HepG2 (cell line): ENCODE results near the gene CHD9. TPM values are rescaled to one million over a fixed set of nuclear protein-coding genes. Genes with fewer than 3 reads are reported as not detected.

Source experiments
- ATAC-seq: fragments of 200-7000 bp; cut with Tn5 transposase; 3 replicates; pipeline ENCODE4 v1.9.1; 2020; ENCODE audit warnings: mild to moderate bottlenecking, moderate library complexity
- BruUV-seq: library from RNA; stranded (reverse); fragments of 400-500 nt; replicated peaks from 2 replicates; lab custom pipeline; 2021; lab: Mats Ljungman, UMichigan
- CTCF ChIA-PET: fragments of 300-600 bp; formaldehyde crosslinking; extraction: SDS; loops from one replicate; lab custom pipeline; 2021; ENCODE audit warnings: low total read pairs, inconsistent platforms, low intra/inter-chr PET ratio; lab: Yijun Ruan, JAX
- POLR2A ChIA-PET: fragments of 350-600 bp; sonication (Branson Sonifier 250); formaldehyde crosslinking; loops from one replicate; lab custom pipeline; 2020; ENCODE audit warnings: antibody characterized with exemption, inconsistent platforms; lab: Yijun Ruan, JAX
- DNase-seq: peaks from one replicate; pipeline ENCODE4 v3.0.0-alpha.2; 2015; ENCODE audit warnings: low spot score
- FAIRE-seq: peaks from 3 replicates; lab custom pipeline; 2011; peaks lifted over from hg19 to GRCh38; lab: Jason Lieb, UNC
- H2AFZ ChIP-seq: one replicate; pipeline ENCODE4 v1.6.1; 2011; ENCODE audit warnings: low read length, inconsistent platforms
- H3K27ac ChIP-seq: fragments of 300-600 bp; 3 replicates; pipeline ENCODE4 v1.8.0; 2011; ENCODE audit warnings: mixed run types, mild to moderate bottlenecking, mixed read lengths, low read length, inconsistent platforms; ENCODE audit not compliant: insufficient read depth; ENCODE audit errors: extremely low read length
- H3K27me3 ChIP-seq, 2 experiments: fragments of 200-600 bp in 1 of 2; 2 replicates in 1 of 2; 3 replicates in 1 of 2; pipeline versions ENCODE4 v1.6.0 to v1.8.0; 2011; ENCODE audit warnings: low read length in 2 of 2, mild to moderate bottlenecking in 2 of 2, moderate library complexity in 2 of 2, inconsistent platforms in 1 of 2; ENCODE audit not compliant: insufficient read depth in 2 of 2, control insufficient read depth in 1 of 2
- H3K36me3 ChIP-seq, 2 experiments: fragments of 200-600 bp in 1 of 2; replicated peaks in 1 of 2; 2 replicates in 1 of 2; 3 replicates in 1 of 2; pipeline versions ENCODE4 v1.5.1 to v1.8.0; 2011; ENCODE audit warnings: low read length in 2 of 2, inconsistent platforms in 1 of 2; ENCODE audit not compliant: insufficient read depth in 2 of 2, control insufficient read depth in 1 of 2
- H3K4me1 ChIP-seq: 2 replicates; pipeline ENCODE4 v1.5.1; 2012; ENCODE audit warnings: low read length, inconsistent platforms; ENCODE audit not compliant: insufficient read depth
- H3K4me2 ChIP-seq: 2 replicates; pipeline ENCODE4 v1.6.0; 2011; ENCODE audit warnings: low read depth, low read length, inconsistent platforms
- H3K4me3 ChIP-seq, 3 experiments: fragments of 200-600 bp in 1 of 3; sonication (generic), shearing (Covaris generic) in 1 of 3; replicated peaks in 1 of 3; 2 replicates each; pipeline ENCODE4 v1.5.1; 2011 to 2016; ENCODE audit warnings: low read length in 3 of 3, inconsistent platforms in 2 of 3, low read depth in 2 of 3, mild to moderate bottlenecking in 2 of 3, control low read depth in 1 of 3, mixed read lengths in 1 of 3; ENCODE audit not compliant: insufficient read depth in 1 of 3
- H3K79me2 ChIP-seq: one replicate; pipeline ENCODE4 v1.6.1; 2011; ENCODE audit warnings: low read length, inconsistent platforms; ENCODE audit not compliant: insufficient read depth
- H3K9ac ChIP-seq: 2 replicates; pipeline ENCODE4 v1.6.0; 2011; ENCODE audit warnings: mild to moderate bottlenecking, low read depth, low read length, inconsistent platforms; ENCODE audit not compliant: insufficient read depth
- H3K9me3 ChIP-seq: 2 replicates; pipeline ENCODE4 v1.5.1; 2012; ENCODE audit warnings: mild to moderate bottlenecking, low read length
- H4K20me1 ChIP-seq: 2 replicates; pipeline ENCODE4 v1.6.0; 2011; ENCODE audit warnings: inconsistent platforms, mild to moderate bottlenecking, low read length, moderate library complexity; ENCODE audit not compliant: insufficient read depth
- ATF3 ChIP-seq: sonication (generic); formaldehyde crosslinking; IDR thresholded peaks from 2 replicates; pipeline ENCODE4 v1.4.0; 2020; ENCODE audit warnings: missing genetic modification reagents
- GZF1 ChIP-seq: sonication (generic); formaldehyde crosslinking; IDR thresholded peaks from 2 replicates; pipeline ENCODE4 v1.5.1; 2020; ENCODE audit warnings: mild to moderate bottlenecking, missing genetic modification reagents
- HMGXB3 ChIP-seq: sonication (generic); formaldehyde crosslinking; IDR thresholded peaks from 2 replicates; pipeline ENCODE4 v1.4.0; 2020; ENCODE audit warnings: missing genetic modification reagents, borderline replicate concordance
- NONO ChIP-seq, 2 experiments: fragments of 450-650 bp in 1 of 2; sonication (generic) in 1 of 2; formaldehyde crosslinking in 1 of 2; IDR thresholded peaks in 1 of 2; conservative IDR thresholded peaks in 1 of 2; 2 replicates each; pipeline versions ENCODE4 v1.6.1 to v1.8.0; 2017 to 2022; ENCODE audit warnings: mild to moderate bottlenecking in 1 of 2, missing genetic modification reagents in 1 of 2, moderate library complexity in 1 of 2
- SCMH1 ChIP-seq: sonication (generic); formaldehyde crosslinking; IDR thresholded peaks from 2 replicates; pipeline ENCODE4 v1.9.0; 2021; ENCODE audit warnings: missing genetic modification reagents, mild to moderate bottlenecking, borderline replicate concordance
- SNRNP70 ChIP-seq: fragments of 200-400 bp; formaldehyde crosslinking; IDR thresholded peaks from 2 replicates; pipeline ENCODE4 v1.6.1; 2017; ENCODE audit warnings: mild to moderate bottlenecking, low read depth, low read length, moderate library complexity
- TBP ChIP-seq: sonication (generic); formaldehyde crosslinking; IDR thresholded peaks from 2 replicates; pipeline ENCODE4 v1.5.0; 2020; ENCODE audit warnings: missing genetic modification reagents
- ZFP36 ChIP-seq: fragments of 150-350 bp; IDR thresholded peaks from 2 replicates; pipeline ENCODE4 v1.6.1; 2018; ENCODE audit warnings: borderline replicate concordance, low read length, low read depth; ENCODE audit not compliant: partially characterized antibody
- ZNF235 ChIP-seq: sonication (generic); formaldehyde crosslinking; IDR thresholded peaks from 2 replicates; pipeline ENCODE4 v1.8.1; 2023; ENCODE audit warnings: mild to moderate bottlenecking, missing genetic modification reagents, borderline replicate concordance
- ZNF446 ChIP-seq: sonication (generic); formaldehyde crosslinking; IDR thresholded peaks from 2 replicates; pipeline ENCODE4 v1.5.0; 2020; ENCODE audit warnings: mild to moderate bottlenecking, missing genetic modification reagents
- WGBS: methylation state at CpG from one replicate; pipeline ENCODE4 v1.1.6; 2017; ENCODE audit warnings: low lambda C conversion rate; 5-methylcytosine and 5-hydroxymethylcytosine counted together
- in situ Hi-C: cut with HindIII; loops from 2 replicates; pipeline ENCODE4 v1.10.0; 2017; ENCODE audit warnings: low pct_unique_long_range_greater_than_20kb; ENCODE audit not compliant: extremely low pct_ligation_motif_present
- intact Hi-C: fragments of 100-400 bp; cut with micrococcal nuclease; formaldehyde crosslinking; loops from one replicate; pipeline ENCODE4 v1.10.0; 2022; ENCODE audit not compliant: unreplicated experiment
- polyA plus RNA-seq, 8 experiments: library from polyadenylated mRNA; depleted of rRNA in 3 of 8; stranded (reverse) in 7 of 8; unstranded in 1 of 8; fragments of >200 nt; fragmentation: Illumina TruSeq in 4 of 8; extraction: Trizol in 4 of 8; gene quantifications; 2 replicates each; pipeline versions ENCODE4 v1.2.1 to v1.2.3, GENCODE V29; 2011 to 2016; ENCODE audit warnings: low read depth in 4 of 8, missing spikeins in 1 of 8, mixed read lengths in 1 of 8; ENCODE audit not compliant: insufficient read depth in 1 of 8
- total RNA-seq, 5 experiments: library from RNA; depleted of rRNA; stranded (reverse); fragments of >200 nt; fragmentation: Illumina TruSeq; extraction: Trizol; gene quantifications; 2 replicates each; pipeline ENCODE4 v1.2.3, GENCODE V29; 2016; ENCODE audit warnings: low read depth in 1 of 5
- TF ChIP-seq, protein P1 (sequence below): sonication (generic); formaldehyde crosslinking; IDR thresholded peaks from 2 replicates; pipeline ENCODE4 v1.8.0; 2022; ENCODE audit warnings: mild to moderate bottlenecking, missing genetic modification reagents, moderate library complexity
- TF ChIP-seq, protein P2 (sequence below): sonication (generic); formaldehyde crosslinking; IDR thresholded peaks from 2 replicates; pipeline ENCODE4 v1.4.0; 2020; ENCODE audit warnings: missing genetic modification reagents

Gene CHD9
- total and polyA plus RNA-seq, 2 of the 13 experiments (the other 11 are each of a cell fraction or from before 2014, with no cell fraction given), result 23.4 to 27.7 TPM

DNA sequence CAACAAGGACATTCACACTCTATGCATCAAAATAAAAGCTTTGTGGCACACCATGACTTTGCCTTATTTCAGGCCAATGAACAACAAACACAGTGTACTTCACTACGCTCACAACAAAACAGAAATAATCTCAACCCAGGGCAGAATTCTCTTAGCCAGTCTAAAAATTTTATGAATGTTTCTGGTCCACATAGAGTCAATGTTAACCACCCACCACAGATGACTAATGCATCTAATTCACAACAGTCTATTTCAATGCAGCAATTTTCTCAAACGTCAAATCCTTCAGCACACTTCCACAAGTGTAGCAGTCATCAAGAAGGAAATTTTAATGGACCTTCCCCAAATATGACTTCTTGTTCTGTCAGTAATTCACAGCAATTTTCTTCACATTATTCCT, 101.7 kb downstream of the CHD9 start:
- WGBS, result 98% methylated on average over 2 of the region's 2 CpGs
- FAIRE-seq, result no peak
- H3K79me2 ChIP-seq, result peaks cover 15% of the 10 kb centered on the region
- no TSS peak for BruUV-seq
- DNase-seq, result no peak
- H4K20me1 ChIP-seq, result no peaks in the 10 kb centered on the region; the same call in 1 of the 2 replicates
- ATAC-seq, result no peak
- no peak overlapping the region for H3K4me2 ChIP-seq
- in situ Hi-C loops (loop anchor here (10.0 kb wide), 1 partner anchor 102 kb away; the partner anchor contains the start of genes CHD9 and CHD9NB), intact Hi-C loops (no loop called here)
- no peaks in the 10 kb centered on the region for H3K27me3 ChIP-seq
- H2AFZ ChIP-seq, result no peak overlapping the region
- H3K4me3 ChIP-seq, result no peak overlapping the region
- no peaks in the 10 kb centered on the region for H3K9me3 ChIP-seq
- peaks cover 5% of the 10 kb centered on the region for H3K4me1 ChIP-seq
- ChIA-PET CTCF (no interaction called here), POLR2A (no interaction called here)
- H3K36me3 ChIP-seq, result peaks cover 0 to 18% of the 10 kb centered on the region in 2 experiments; a peak in 4 of 5 replicates
- H3K9ac ChIP-seq, result no peak overlapping the region
- H3K27ac ChIP-seq, result no peak overlapping the region
- TF ChIP-seq ZFP36 (no peak), GZF1 (CRISPR knock-in tag) (no peak), ZNF446 (CRISPR knock-in tag) (no peak), TBP (no peak), NONO (IDR thresholded peaks at IDR 0.05) (no peak), NONO (CRISPR knock-in tag; conservative IDR thresholded peaks at IDR 0.05) (no peak), SNRNP70 (no peak), HMGXB3 (CRISPR knock-in tag) (no peak), ATF3 (CRISPR knock-in tag) (no peak), ZNF235 (CRISPR knock-in tag) (no peak), SCMH1 (CRISPR knock-in tag) (no peak)
- TF ChIP-seq, protein P1, sequence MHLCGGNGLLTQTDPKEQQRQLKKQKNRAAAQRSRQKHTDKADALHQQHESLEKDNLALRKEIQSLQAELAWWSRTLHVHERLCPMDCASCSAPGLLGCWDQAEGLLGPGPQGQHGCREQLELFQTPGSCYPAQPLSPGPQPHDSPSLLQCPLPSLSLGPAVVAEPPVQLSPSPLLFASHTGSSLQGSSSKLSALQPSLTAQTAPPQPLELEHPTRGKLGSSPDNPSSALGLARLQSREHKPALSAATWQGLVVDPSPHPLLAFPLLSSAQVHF (CRISPR knock-in tag), result no peak
- TF ChIP-seq, protein P2, sequence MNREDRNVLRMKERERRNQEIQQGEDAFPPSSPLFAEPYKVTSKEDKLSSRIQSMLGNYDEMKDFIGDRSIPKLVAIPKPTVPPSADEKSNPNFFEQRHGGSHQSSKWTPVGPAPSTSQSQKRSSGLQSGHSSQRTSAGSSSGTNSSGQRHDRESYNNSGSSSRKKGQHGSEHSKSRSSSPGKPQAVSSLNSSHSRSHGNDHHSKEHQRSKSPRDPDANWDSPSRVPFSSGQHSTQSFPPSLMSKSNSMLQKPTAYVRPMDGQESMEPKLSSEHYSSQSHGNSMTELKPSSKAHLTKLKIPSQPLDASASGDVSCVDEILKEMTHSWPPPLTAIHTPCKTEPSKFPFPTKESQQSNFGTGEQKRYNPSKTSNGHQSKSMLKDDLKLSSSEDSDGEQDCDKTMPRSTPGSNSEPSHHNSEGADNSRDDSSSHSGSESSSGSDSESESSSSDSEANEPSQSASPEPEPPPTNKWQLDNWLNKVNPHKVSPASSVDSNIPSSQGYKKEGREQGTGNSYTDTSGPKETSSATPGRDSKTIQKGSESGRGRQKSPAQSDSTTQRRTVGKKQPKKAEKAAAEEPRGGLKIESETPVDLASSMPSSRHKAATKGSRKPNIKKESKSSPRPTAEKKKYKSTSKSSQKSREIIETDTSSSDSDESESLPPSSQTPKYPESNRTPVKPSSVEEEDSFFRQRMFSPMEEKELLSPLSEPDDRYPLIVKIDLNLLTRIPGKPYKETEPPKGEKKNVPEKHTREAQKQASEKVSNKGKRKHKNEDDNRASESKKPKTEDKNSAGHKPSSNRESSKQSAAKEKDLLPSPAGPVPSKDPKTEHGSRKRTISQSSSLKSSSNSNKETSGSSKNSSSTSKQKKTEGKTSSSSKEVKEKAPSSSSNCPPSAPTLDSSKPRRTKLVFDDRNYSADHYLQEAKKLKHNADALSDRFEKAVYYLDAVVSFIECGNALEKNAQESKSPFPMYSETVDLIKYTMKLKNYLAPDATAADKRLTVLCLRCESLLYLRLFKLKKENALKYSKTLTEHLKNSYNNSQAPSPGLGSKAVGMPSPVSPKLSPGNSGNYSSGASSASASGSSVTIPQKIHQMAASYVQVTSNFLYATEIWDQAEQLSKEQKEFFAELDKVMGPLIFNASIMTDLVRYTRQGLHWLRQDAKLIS (CRISPR knock-in tag), result no peak
